H1 (cell line): ENCODE data around the gene RUFY2. TPM values are rescaled to one million over a fixed set of nuclear protein-coding genes. Genes with fewer than 3 reads are reported as not detected.
A peak's percentile ranks its signal among the peaks of the same experiment; 100 is the strongest.

ENCODE experiments used
- CTCF ChIA-PET: fragments of 300-600 bp; sonication (Branson Sonifier 250); formaldehyde crosslinking; loops from one replicate; lab custom pipeline; 2021; ENCODE audit not compliant: partially characterized antibody; lab: Charles Lee
- POLR2A ChIA-PET: fragments of 300-600 bp; sonication (Branson Sonifier 250); formaldehyde crosslinking; loops from one replicate; lab custom pipeline; 2021; ENCODE audit warnings: inconsistent platforms; ENCODE audit not compliant: partially characterized antibody; lab: Charles Lee
- DNase-seq, 2 experiments: peaks; one replicate each; pipeline versions ENCODE4 v3.0.0 to v3.0.0-alpha.2; 2010 to 2022; ENCODE audit warnings: low spot score in 2 of 2, low read depth in 1 of 2, mixed read lengths in 1 of 2
- FAIRE-seq: peaks from 2 replicates; lab custom pipeline; 2011; peaks lifted over from hg19 to GRCh38; lab: Jason Lieb, UNC
- H2AFZ ChIP-seq: 2 replicates; pipeline ENCODE4 v1.8.1; 2012; ENCODE audit warnings: low read length, inconsistent platforms
- H2AK5ac ChIP-seq: 2 replicates; pipeline ENCODE4 v1.6.1; 2013; ENCODE audit warnings: low read depth, low read length
- H2BK120ac ChIP-seq: replicated peaks from 2 replicates; pipeline ENCODE3; 2013; ENCODE audit warnings: low read depth, low read length, inconsistent platforms
- H2BK12ac ChIP-seq: 2 replicates; pipeline ENCODE4 v1.6.1; 2013; ENCODE audit warnings: low read depth, low read length
- H2BK15ac ChIP-seq: 2 replicates; pipeline ENCODE4 v1.6.1; 2013; ENCODE audit warnings: low read length
- H2BK20ac ChIP-seq: 2 replicates; pipeline ENCODE4 v1.6.1; 2013; ENCODE audit warnings: low read length
- H2BK5ac ChIP-seq: 2 replicates; pipeline ENCODE4 v1.6.1; 2013; ENCODE audit warnings: low read depth, low read length
- H3K14ac ChIP-seq: 2 replicates; pipeline ENCODE4 v1.6.1; 2013; ENCODE audit warnings: inconsistent platforms; ENCODE audit not compliant: insufficient read length
- H3K18ac ChIP-seq: 2 replicates; pipeline ENCODE4 v1.6.1; 2013; ENCODE audit warnings: low read length; ENCODE audit errors: extremely low read depth
- H3K23ac ChIP-seq: 2 replicates; pipeline ENCODE4 v1.6.1; 2013; ENCODE audit warnings: inconsistent platforms; ENCODE audit not compliant: insufficient read length
- H3K23me2 ChIP-seq: 2 replicates; pipeline ENCODE4 v1.6.1; 2013; ENCODE audit warnings: low read depth, low read length
- H3K27ac ChIP-seq: 2 replicates; pipeline ENCODE4 v1.6.1; 2011; ENCODE audit warnings: low read depth, low read length, inconsistent platforms
- H3K27me3 ChIP-seq, 4 experiments: replicated peaks in 1 of 4; 1 replicate in 1 of 4; 2 replicates in 3 of 4; pipeline versions ENCODE4 v1.6.1 to v1.8.1; 2011 to 2013; ENCODE audit warnings: low read length in 3 of 4, mild to moderate bottlenecking in 3 of 4, inconsistent platforms in 2 of 4, mixed read lengths in 2 of 4, moderate library complexity in 1 of 4; ENCODE audit not compliant: control insufficient read depth in 3 of 4, insufficient read depth in 3 of 4; ENCODE audit errors: extremely low read depth in 1 of 4
- H3K36me3 ChIP-seq, 4 experiments: 2 replicates each; pipeline versions ENCODE4 v1.6.1 to v1.8.1; 2011 to 2013; ENCODE audit warnings: mild to moderate bottlenecking in 4 of 4, low read length in 3 of 4, moderate library complexity in 2 of 4, control low read depth in 1 of 4, inconsistent platforms in 1 of 4; ENCODE audit not compliant: insufficient read depth in 4 of 4, control insufficient read depth in 2 of 4
- H3K4ac ChIP-seq: replicated peaks from 2 replicates; pipeline ENCODE3; 2013; ENCODE audit warnings: low read length, low read depth, mixed read lengths, inconsistent platforms; ENCODE audit not compliant: insufficient read length
- H3K4me1 ChIP-seq, 4 experiments: replicated peaks in 1 of 4; 1 replicate in 1 of 4; 2 replicates in 3 of 4; pipeline versions ENCODE4 v1.6.1 to v1.8.1; 2011 to 2013; ENCODE audit warnings: low read length in 3 of 4, inconsistent platforms in 2 of 4, mixed read lengths in 1 of 4; ENCODE audit not compliant: insufficient read depth in 4 of 4, control insufficient read depth in 3 of 4
- H3K4me2 ChIP-seq, 2 experiments: 2 replicates each; pipeline versions ENCODE4 v1.6.1 to v1.8.1; 2011 to 2013; ENCODE audit warnings: low read depth in 2 of 2, low read length in 2 of 2, control low read depth in 1 of 2, inconsistent platforms in 1 of 2, mild to moderate bottlenecking in 1 of 2; ENCODE audit not compliant: insufficient read depth in 1 of 2
- H3K4me3 ChIP-seq, 4 experiments: fragments of 200-600, 300-600 bp in 1 of 4; sonication (generic), shearing (Covaris generic), sonication (Bioruptor Twin) in 1 of 4; 2 replicates each; pipeline versions ENCODE4 v1.5.1 to v1.8.1; 2011 to 2016; ENCODE audit warnings: low read length in 4 of 4, low read depth in 3 of 4, control low read depth in 2 of 4, inconsistent platforms in 2 of 4, mild to moderate bottlenecking in 2 of 4, mixed read lengths in 1 of 4, moderate library complexity in 1 of 4; ENCODE audit not compliant: insufficient read depth in 2 of 4; ENCODE audit errors: extremely low read depth in 1 of 4
- H3K56ac ChIP-seq: replicated peaks from 2 replicates; pipeline ENCODE3; 2013; ENCODE audit warnings: low read depth, mild to moderate bottlenecking, mixed read lengths, low read length, inconsistent platforms; ENCODE audit not compliant: insufficient read length
- H3K79me1 ChIP-seq: 2 replicates; pipeline ENCODE4 v1.6.1; 2013; ENCODE audit warnings: low read depth, low read length, control low read depth
- H3K79me2 ChIP-seq, 2 experiments: 2 replicates each; pipeline versions ENCODE4 v1.6.1 to v1.8.1; 2012 to 2013; ENCODE audit warnings: low read length in 2 of 2, mild to moderate bottlenecking in 2 of 2, inconsistent platforms in 1 of 2; ENCODE audit not compliant: insufficient read depth in 2 of 2, control insufficient read depth in 1 of 2
- H3K9ac ChIP-seq, 4 experiments: replicated peaks in 1 of 4; 1 replicate in 1 of 4; 2 replicates in 3 of 4; pipeline versions ENCODE4 v1.6.1 to v1.8.1; 2011 to 2013; ENCODE audit warnings: low read depth in 3 of 4, low read length in 3 of 4, control low read depth in 2 of 4, mild to moderate bottlenecking in 2 of 4, moderate library complexity in 2 of 4, inconsistent platforms in 1 of 4; ENCODE audit errors: extremely low read depth in 1 of 4
- H3K9me3 ChIP-seq, 2 experiments: 2 replicates each; pipeline versions ENCODE4 v1.6.1 to v1.8.1; 2012 to 2013; ENCODE audit warnings: mild to moderate bottlenecking in 2 of 2, moderate library complexity in 2 of 2, control low read depth in 1 of 2, inconsistent platforms in 1 of 2, low read depth in 1 of 2, low read length in 1 of 2, mixed read lengths in 1 of 2; ENCODE audit not compliant: insufficient read depth in 2 of 2
- H4K20me1 ChIP-seq, 2 experiments: replicated peaks in 1 of 2; 2 replicates each; pipeline versions ENCODE3 to v1.8.1; 2011 to 2013; ENCODE audit warnings: inconsistent platforms in 2 of 2, low read length in 2 of 2, mild to moderate bottlenecking in 1 of 2; ENCODE audit not compliant: insufficient read depth in 2 of 2, control insufficient read depth in 1 of 2
- H4K5ac ChIP-seq: 2 replicates; pipeline ENCODE4 v1.6.1; 2013; ENCODE audit warnings: low read length, low read depth, mixed read lengths, inconsistent platforms; ENCODE audit not compliant: insufficient read length
- H4K8ac ChIP-seq: 2 replicates; pipeline ENCODE4 v1.8.0; 2013; ENCODE audit warnings: mild to moderate bottlenecking, moderate library complexity, low read length, inconsistent platforms; ENCODE audit not compliant: insufficient read depth; ENCODE audit errors: extremely low read depth
- H4K91ac ChIP-seq: replicated peaks from 2 replicates; pipeline ENCODE3; 2013; ENCODE audit warnings: low read length, mixed read lengths, inconsistent platforms; ENCODE audit not compliant: insufficient read length
- ASH2L ChIP-seq: fragments of 200-600, 300-600 bp; sonication (generic); IDR thresholded peaks from one replicate; pipeline ENCODE4 v1.7.1; 2017; ENCODE audit warnings: low read length
- FOSL1 ChIP-seq: IDR thresholded peaks from 2 replicates; pipeline ENCODE4 v1.6.1; 2011; ENCODE audit warnings: mild to moderate bottlenecking, low read depth, low read length, moderate library complexity; ENCODE audit not compliant: insufficient read depth
- HDAC6 ChIP-seq: IDR thresholded peaks from one replicate; pipeline ENCODE4 v1.7.1; 2012; ENCODE audit warnings: low read depth, mild to moderate bottlenecking, inconsistent platforms, low read length, moderate library complexity
- KDM1A ChIP-seq: fragments of 200-600, 300-600 bp; sonication (generic); IDR thresholded peaks from 2 replicates; pipeline ENCODE4 v1.7.1; 2016; ENCODE audit warnings: mild to moderate bottlenecking, low read length, borderline replicate concordance
- KDM4A ChIP-seq: IDR thresholded peaks from one replicate; pipeline ENCODE4 v1.7.1; 2012; ENCODE audit warnings: low read depth, mild to moderate bottlenecking, moderate library complexity, low read length, inconsistent platforms; ENCODE audit not compliant: severe bottlenecking
- POLR2AphosphoS5 ChIP-seq: IDR thresholded peaks from 2 replicates; pipeline ENCODE4 v1.6.1; 2011; ENCODE audit warnings: low read depth, low read length
- RXRA ChIP-seq: IDR thresholded peaks from 2 replicates; pipeline ENCODE4 v1.6.1; 2011; ENCODE audit warnings: low read depth, mild to moderate bottlenecking, low read length, moderate library complexity; ENCODE audit not compliant: insufficient read depth
- SP2 ChIP-seq: IDR thresholded peaks from 2 replicates; pipeline ENCODE4 v1.6.1; 2012; ENCODE audit warnings: mild to moderate bottlenecking, low read length, inconsistent platforms
- ZNF274 ChIP-seq: IDR thresholded peaks from 2 replicates; pipeline ENCODE4 v1.7.0; 2012; ENCODE audit warnings: low read length, borderline replicate concordance; ENCODE audit errors: extremely low read depth
- WGBS, 2 experiments: shearing (Covaris generic) in 1 of 2; methylation state at CpG; one replicate each; pipeline versions ENCODE4 v1.1.6 to v1.1.7; 2013 to 2015; ENCODE audit warnings: low lambda C conversion rate in 2 of 2, mixed read lengths in 2 of 2, inconsistent platforms in 1 of 2, low coverage in 1 of 2, missing lambda C conversion rate in 1 of 2; ENCODE audit not compliant: insufficient replicate concordance in 2 of 2, insufficient coverage in 1 of 2, insufficient read length in 1 of 2; ENCODE audit errors: extremely low coverage in 1 of 2, missing lambda C conversion rate in 1 of 2; 5-methylcytosine and 5-hydroxymethylcytosine counted together
- polyA plus RNA-seq, 7 experiments: library from polyadenylated mRNA; depleted of rRNA in 3 of 7; stranded (reverse) in 5 of 7; unstranded in 2 of 7; fragments of >200 nt in 5 of 7; fragments of 200-250 nt in 2 of 7; gene quantifications; 1 replicate in 5 of 7; 2 replicates in 1 of 7; 4 replicates in 1 of 7; pipeline versions ENCODE4 v1.2.1 to v1.2.3, GENCODE V29; 2011 to 2013; ENCODE audit warnings: missing spikeins in 2 of 7, mixed read lengths in 2 of 7
- total RNA-seq: library from RNA; stranded (reverse); fragmentation: NEBNext Ultra II Directional; extraction: Animal tissue kit (Norgen Biotek cat#: 25700); gene quantifications from 2 replicates; pipeline ENCODE4 v1.2.1, GENCODE V29; 2021
- TF ChIP-seq, protein P1 (sequence below): IDR thresholded peaks from 2 replicates; pipeline ENCODE4 v1.6.1; 2012; ENCODE audit warnings: low read length, inconsistent platforms

The RUFY2 gene
- total and polyA plus RNA-seq, 2 of the 8 experiments (the other 6 are each of a cell fraction or from before 2014, with no cell fraction given), result 3.4 to 12.0 TPM

GRCh38 chr10:68428396-68429104 lies 21.5 kb upstream of the RUFY2 start:
- Histone ChIP-seq H3K36me3 (peaks cover 9 to 57% (median 31%) of the 10 kb centered on the region in 4 experiments), H3K4me1 (no peaks in the 10 kb centered on the region), H3K27me3 (no peaks in the 10 kb centered on the region), H3K56ac (no peak overlapping the region), H2BK12ac (no peak overlapping the region), H3K23ac (no peak overlapping the region), H2BK5ac (no peak overlapping the region), H3K23me2 (no peaks in the 10 kb centered on the region), H4K5ac (no peak overlapping the region), H3K4me2 (no peak overlapping the region), H3K79me2 (no peaks in the 10 kb centered on the region), H2BK20ac (no peak overlapping the region), H3K14ac (no peak overlapping the region), H3K79me1 (no peaks in the 10 kb centered on the region), H2AFZ (no peak overlapping the region), H2AK5ac (no peak overlapping the region), H4K8ac (no peak overlapping the region), H3K9me3 (no peaks in the 10 kb centered on the region), H3K4ac (no peak overlapping the region), H3K4me3 (no peak overlapping the region), H4K20me1 (no peaks in the 10 kb centered on the region), H2BK120ac (no peak overlapping the region), H3K9ac (no peak overlapping the region), H3K18ac (no peak overlapping the region), H4K91ac (no peak overlapping the region), H2BK15ac (no peak overlapping the region), H3K27ac (no peak overlapping the region)
- TF ChIP-seq HDAC6 (no peak), FOSL1 (no peak), ZNF274 (no peak), RXRA (no peak), POLR2AphosphoS5 (no peak), SP2 (no peak), KDM1A (no peak), KDM4A (no peak), ASH2L (no peak)
- TF ChIP-seq, protein P1, sequence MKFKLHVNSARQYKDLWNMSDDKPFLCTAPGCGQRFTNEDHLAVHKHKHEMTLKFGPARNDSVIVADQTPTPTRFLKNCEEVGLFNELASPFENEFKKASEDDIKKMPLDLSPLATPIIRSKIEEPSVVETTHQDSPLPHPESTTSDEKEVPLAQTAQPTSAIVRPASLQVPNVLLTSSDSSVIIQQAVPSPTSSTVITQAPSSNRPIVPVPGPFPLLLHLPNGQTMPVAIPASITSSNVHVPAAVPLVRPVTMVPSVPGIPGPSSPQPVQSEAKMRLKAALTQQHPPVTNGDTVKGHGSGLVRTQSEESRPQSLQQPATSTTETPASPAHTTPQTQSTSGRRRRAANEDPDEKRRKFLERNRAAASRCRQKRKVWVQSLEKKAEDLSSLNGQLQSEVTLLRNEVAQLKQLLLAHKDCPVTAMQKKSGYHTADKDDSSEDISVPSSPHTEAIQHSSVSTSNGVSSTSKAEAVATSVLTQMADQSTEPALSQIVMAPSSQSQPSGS, result no peak
- WGBS, 2 experiments, result 92% methylated on average over 5 of the region's 5 CpGs; no CpG with 5 or more reads in 1 of the 2 experiments
- DNase-seq (peak in 1 of 2 experiments; percentile 6), FAIRE-seq (no peak)
- POLR2A ChIA-PET, result interaction anchor here (0.7 to 1.3 kb wide), 6 partner anchors 13 to 83 kb away, joined by 3 to 7 read pairs (median 3); no protein-coding TSS in a partner anchor
- CTCF ChIA-PET, result no interaction called here
